HCT116 (cell line): ENCODE results near the gene TPM3.
"Not testable (repeated sequence)": the region's sequence is repeated elsewhere in the genome, so short reads cannot be mapped to it uniquely, and the experiment has no call there.

Source experiments
- CEBPB ChIP-seq: IDR thresholded peaks from 2 replicates; pipeline ENCODE4 v1.6.1; 2012; ENCODE audit warnings: low read depth
- CTCF ChIP-seq, 3 experiments: fragments of 200-600 bp in 1 of 3; sonication (generic) in 1 of 3; IDR thresholded peaks in 2 of 3; conservative IDR thresholded peaks in 1 of 3; 2 replicates each; pipeline ENCODE4 v1.5.1; 2012 to 2017; ENCODE audit warnings: low read depth in 2 of 3, low read length in 2 of 3, antibody characterized with exemption in 1 of 3, borderline replicate concordance in 1 of 3, control low read depth in 1 of 3, mild to moderate bottlenecking in 1 of 3, mixed read lengths in 1 of 3, mixed run types in 1 of 3, moderate library complexity in 1 of 3; ENCODE audit not compliant: insufficient read depth in 1 of 3
- JUND ChIP-seq: IDR thresholded peaks from 2 replicates; pipeline ENCODE4 v1.6.1; 2012
- MAX ChIP-seq: IDR thresholded peaks from 2 replicates; pipeline ENCODE4 v1.6.1; 2012
- POLR2A ChIP-seq: IDR thresholded peaks from 2 replicates; pipeline ENCODE4 v1.7.0; 2011; ENCODE audit warnings: borderline replicate concordance; ENCODE audit not compliant: insufficient read depth, insufficient read length; ENCODE audit errors: extremely low read depth
- REST ChIP-seq: IDR thresholded peaks from 2 replicates; pipeline ENCODE4 v1.6.1; 2012; ENCODE audit warnings: low read depth
- SIN3A ChIP-seq: IDR thresholded peaks from 2 replicates; pipeline ENCODE4 v1.6.1; 2012; ENCODE audit warnings: low read depth
- SRF ChIP-seq: IDR thresholded peaks from 2 replicates; pipeline ENCODE4 v1.6.1; 2012; ENCODE audit warnings: low read depth
- ZBTB33 ChIP-seq: IDR thresholded peaks from 2 replicates; pipeline ENCODE4 v1.6.1; 2011; ENCODE audit warnings: mild to moderate bottlenecking, low read length, moderate library complexity; ENCODE audit not compliant: insufficient replicate concordance; ENCODE audit errors: extremely low read depth

GRCh38 chr1:154233127-154233526, 41.2 kb upstream of the TPM3 start:
- TF ChIP-seq REST; CTCF (IDR thresholded peaks at IDR 0.05 in 2 of 3, conservative IDR thresholded peaks at IDR 0.05 in 1 of 3; ENCODE audit: borderline replicate concordance in 1 of 3, insufficient read depth in 1 of 3, low read depth in 2 of 3, low read length in 2 of 3); CEBPB; POLR2A; MAX; ZBTB33; JUND; SIN3A; SRF: not testable (repeated sequence)
